Caco-2 (cell line): Measurements from ENCODE around the gene C11orf65. TPM values are rescaled to one million over a fixed set of nuclear protein-coding genes. Genes with fewer than 3 reads are reported as not detected.

ENCODE experiments used
- BruUV-seq: library from RNA; stranded (reverse); fragments of 400-500 nt; replicated peaks from 2 replicates; lab custom pipeline; 2021; lab: Mats Ljungman, UMichigan
- CTCF ChIA-PET: fragments of 300-600 bp; sonication (Branson Sonifier 250); formaldehyde crosslinking; loops from one replicate; lab custom pipeline; 2022; ENCODE audit warnings: antibody characterized with exemption; lab: Charles Lee
- POLR2A ChIA-PET: fragments of 300-600 bp; sonication (Branson Sonifier 250); formaldehyde crosslinking; loops from one replicate; lab custom pipeline; 2022; ENCODE audit warnings: antibody characterized with exemption; lab: Charles Lee
- DNase-seq, 2 experiments: peaks; one replicate each; pipeline versions ENCODE4 v3.0.0 to v3.0.0-alpha.2; 2020 to 2022
- H3K27me3 ChIP-seq: replicated peaks from 2 replicates; pipeline ENCODE4 v1.6.0; 2011; ENCODE audit warnings: low read length; ENCODE audit not compliant: control insufficient read depth, insufficient read depth
- H3K36me3 ChIP-seq: 2 replicates; pipeline ENCODE4 v1.5.1; 2011; ENCODE audit warnings: low read length; ENCODE audit not compliant: control insufficient read depth, insufficient read depth
- H3K4me1 ChIP-seq: fragments of 250-450 bp; sonication (Bioruptor Pico); 2 replicates; pipeline ENCODE4 v1.5.1; 2020; ENCODE audit warnings: mild to moderate bottlenecking
- H3K4me3 ChIP-seq: 2 replicates; pipeline ENCODE4 v1.5.1; 2011; ENCODE audit warnings: low read depth, mild to moderate bottlenecking, control low read depth, low read length
- H3K9me3 ChIP-seq: fragments of 250-450 bp; sonication (Bioruptor Pico); 2 replicates; pipeline ENCODE4 v1.5.1; 2020; ENCODE audit warnings: mild to moderate bottlenecking, moderate library complexity
- H3K27ac Mint-ChIP-seq: one replicate; pipeline ENCODE4 v1.8.0; 2022; ENCODE audit warnings: mixed read lengths; ENCODE audit not compliant: unreplicated experiment
- H3K27me3 Mint-ChIP-seq: one replicate; pipeline ENCODE4 v1.8.0; 2022; ENCODE audit warnings: mixed read lengths; ENCODE audit not compliant: insufficient read depth, unreplicated experiment
- H3K36me3 Mint-ChIP-seq: one replicate; pipeline ENCODE4 v1.8.0; 2022; ENCODE audit warnings: mild to moderate bottlenecking, mixed read lengths; ENCODE audit not compliant: insufficient read depth, unreplicated experiment
- H3K4me1 Mint-ChIP-seq: one replicate; pipeline ENCODE4 v1.8.0; 2022; ENCODE audit warnings: low read depth, mixed read lengths; ENCODE audit not compliant: unreplicated experiment
- H3K4me3 Mint-ChIP-seq: one replicate; pipeline ENCODE4 v1.8.0; 2022; ENCODE audit warnings: mild to moderate bottlenecking, moderate library complexity, mixed read lengths; ENCODE audit not compliant: unreplicated experiment
- H3K9me3 Mint-ChIP-seq: one replicate; pipeline ENCODE4 v1.8.0; 2022; ENCODE audit warnings: mixed read lengths; ENCODE audit not compliant: unreplicated experiment
- CTCF ChIP-seq, 2 experiments: fragments of 200-600 bp in 1 of 2; IDR thresholded peaks; 1 replicate in 1 of 2; 2 replicates in 1 of 2; pipeline versions ENCODE4 v1.5.1 to v1.8.0; 2011 to 2022; ENCODE audit warnings: antibody characterized with exemption in 1 of 2, control low read depth in 1 of 2, inconsistent platforms in 1 of 2, low read depth in 1 of 2, low read length in 1 of 2, mild to moderate bottlenecking in 1 of 2, moderate library complexity in 1 of 2; ENCODE audit not compliant: insufficient read depth in 1 of 2, severe bottlenecking in 1 of 2, unreplicated experiment in 1 of 2
- intact Hi-C: fragments of 100-400 bp; cut with micrococcal nuclease; formaldehyde crosslinking; loops from one replicate; pipeline ENCODE4 v1.10.0; 2022; ENCODE audit not compliant: unreplicated experiment
- total RNA-seq: library from RNA; stranded (reverse); gene quantifications from 2 replicates; pipeline ENCODE4 v1.2.3, GENCODE V29; 2022

Gene C11orf65
- total RNA-seq, 1 experiment from 2014 or later = 1.0 TPM

- CTCF ChIA-PET = no interaction called here
- BruUV-seq = no TSS peak
Measured at GRCh38 chr11:108496643-108497256, 29.4 kb upstream of the C11orf65 start.

GRCh38 chr11:108495326-108495725, 28.0 kb upstream of the C11orf65 start:
- no TSS peak for BruUV-seq
- no peak for DNase-seq
- Histone ChIP-seq H3K36me3 (no peaks in the 10 kb centered on the region), H3K4me1 (peaks cover 27% of the 10 kb centered on the region), H3K9me3 (no peaks in the 10 kb centered on the region), H3K27me3 (no peaks in the 10 kb centered on the region), H3K4me3 (no peak overlapping the region)
- H3K27me3 Mint-ChIP-seq = no peaks in the 10 kb centered on the region
- peaks cover 51% of the 10 kb centered on the region for H3K36me3 Mint-ChIP-seq
- no peak overlapping the region for H3K4me3 Mint-ChIP-seq
- no peak overlapping the region for H3K27ac Mint-ChIP-seq
- no peak for TF ChIP-seq CTCF (IDR thresholded peaks at IDR 0.05; ENCODE audit: insufficient read depth in 1 of 2, low read depth in 1 of 2, low read length in 1 of 2, severe bottlenecking in 1 of 2, unreplicated experiment in 1 of 2)
- intact Hi-C loops = loop anchor here (5.0 kb wide), 2 partner anchors 77 to 178 kb away; no protein-coding TSS in a partner anchor
- H3K4me1 Mint-ChIP-seq = peaks cover 33% of the 10 kb centered on the region
- CTCF ChIA-PET = no interaction called here
- H3K9me3 Mint-ChIP-seq = no peaks in the 10 kb centered on the region
- POLR2A ChIA-PET = no interaction called here

More at GRCh38 chr11:108496643-108497256, 29.4 kb upstream of the C11orf65 start:
- peaks cover 39% of the 10 kb centered on the region for H3K36me3 Mint-ChIP-seq
- Histone ChIP-seq H3K36me3 (no peaks in the 10 kb centered on the region), H3K4me1 (peaks cover 32% of the 10 kb centered on the region), H3K9me3 (no peaks in the 10 kb centered on the region), H3K27me3 (no peaks in the 10 kb centered on the region), H3K4me3 (peak overlapping the region; percentile 74)
- H3K4me3 Mint-ChIP-seq = peak overlapping the region; percentile 92
- peak in 1 of 2 experiments; percentile 19 for DNase-seq
- no peak for TF ChIP-seq CTCF (IDR thresholded peaks at IDR 0.05; ENCODE audit: insufficient read depth in 1 of 2, low read depth in 1 of 2, low read length in 1 of 2, severe bottlenecking in 1 of 2, unreplicated experiment in 1 of 2)
- POLR2A ChIA-PET = no interaction called here
- H3K9me3 Mint-ChIP-seq = no peaks in the 10 kb centered on the region
- intact Hi-C loops = loop anchor here (1.0 to 5.0 kb wide), 8 partner anchors 9 to 274 kb away; partner anchors contain the start of genes ATM, C11orf65, EXPH5 and NPAT
- no peaks in the 10 kb centered on the region for H3K27me3 Mint-ChIP-seq
- H3K27ac Mint-ChIP-seq = peak overlapping the region; percentile 98
- peaks cover 39% of the 10 kb centered on the region for H3K4me1 Mint-ChIP-seq

- peaks cover 19% of the 10 kb centered on the region for H3K4me1 ChIP-seq
- no peaks in the 10 kb centered on the region for H3K27me3 Mint-ChIP-seq
- intact Hi-C loops = no loop called here
- no peak overlapping the region for H3K4me3 Mint-ChIP-seq
- no TSS peak for BruUV-seq
- H3K4me1 Mint-ChIP-seq = peaks cover 26% of the 10 kb centered on the region
- POLR2A ChIA-PET = interaction anchor here (0.6 kb wide), 1 partner anchor 272 kb away, joined by 7 read pairs; the partner anchor contains the start of gene NPAT
- no peaks in the 10 kb centered on the region for H3K9me3 ChIP-seq
- H3K36me3 ChIP-seq = 0 out of 2 replicates have a peak, but pooled peaks cover 3% of the 10 kb centered on the region
- no peak overlapping the region for H3K4me3 ChIP-seq
- CTCF ChIA-PET = no interaction called here
- no peak for DNase-seq
- H3K27ac Mint-ChIP-seq = no peak overlapping the region
- H3K36me3 Mint-ChIP-seq = peaks cover 54% of the 10 kb centered on the region
- TF ChIP-seq CTCF (IDR thresholded peaks at IDR 0.05; ENCODE audit: insufficient read depth in 1 of 2, low read depth in 1 of 2, low read length in 1 of 2, severe bottlenecking in 1 of 2, unreplicated experiment in 1 of 2) = no peak
- no peaks in the 10 kb centered on the region for H3K27me3 ChIP-seq
- no peaks in the 10 kb centered on the region for H3K9me3 Mint-ChIP-seq
Measured at GRCh38 chr11:108494182-108494581, 26.9 kb upstream of the C11orf65 start.
